ENCODE data around the gene IL17REL.

DNA sequence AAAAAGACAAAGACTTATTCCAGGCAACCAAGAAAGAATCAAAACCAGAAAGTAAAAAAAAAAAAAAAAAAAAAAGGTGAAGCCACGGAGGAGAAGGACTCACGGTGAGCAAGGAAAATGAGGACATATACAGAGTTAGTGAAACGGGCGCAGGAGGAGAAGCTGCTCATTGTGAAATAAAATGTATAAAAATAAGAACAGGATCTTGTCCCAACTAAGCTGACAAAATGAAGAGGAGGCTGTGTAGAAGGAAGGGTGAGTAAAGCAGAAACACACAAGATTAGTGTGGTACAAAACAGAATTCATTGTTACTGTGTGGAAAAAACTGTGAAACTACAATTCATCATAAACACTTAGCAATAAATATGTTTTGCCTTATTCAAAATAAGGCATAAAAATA lies 7.6 kb downstream of the IL17REL start:
- TF ChIP-seq, protein P1, sequence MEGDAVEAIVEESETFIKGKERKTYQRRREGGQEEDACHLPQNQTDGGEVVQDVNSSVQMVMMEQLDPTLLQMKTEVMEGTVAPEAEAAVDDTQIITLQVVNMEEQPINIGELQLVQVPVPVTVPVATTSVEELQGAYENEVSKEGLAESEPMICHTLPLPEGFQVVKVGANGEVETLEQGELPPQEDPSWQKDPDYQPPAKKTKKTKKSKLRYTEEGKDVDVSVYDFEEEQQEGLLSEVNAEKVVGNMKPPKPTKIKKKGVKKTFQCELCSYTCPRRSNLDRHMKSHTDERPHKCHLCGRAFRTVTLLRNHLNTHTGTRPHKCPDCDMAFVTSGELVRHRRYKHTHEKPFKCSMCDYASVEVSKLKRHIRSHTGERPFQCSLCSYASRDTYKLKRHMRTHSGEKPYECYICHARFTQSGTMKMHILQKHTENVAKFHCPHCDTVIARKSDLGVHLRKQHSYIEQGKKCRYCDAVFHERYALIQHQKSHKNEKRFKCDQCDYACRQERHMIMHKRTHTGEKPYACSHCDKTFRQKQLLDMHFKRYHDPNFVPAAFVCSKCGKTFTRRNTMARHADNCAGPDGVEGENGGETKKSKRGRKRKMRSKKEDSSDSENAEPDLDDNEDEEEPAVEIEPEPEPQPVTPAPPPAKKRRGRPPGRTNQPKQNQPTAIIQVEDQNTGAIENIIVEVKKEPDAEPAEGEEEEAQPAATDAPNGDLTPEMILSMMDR (IDR thresholded peaks at IDR 0.05) = no peak
- no peak for TF ChIP-seq POLR2A (IDR thresholded peaks at IDR 0.05)

Measured in adrenal gland (tissue), 5 donors.